ENCODE results near the gene FAM174C. TPM values are rescaled to one million over a fixed set of nuclear protein-coding genes. Genes with fewer than 3 reads are reported as not detected.

Gene FAM174C
- total RNA-seq, 1 donor from 2014 or later = 30.0 TPM

- H3K27ac Mint-ChIP-seq = peak overlapping the region; percentile 33
- no peaks in the 10 kb centered on the region for H3K9me3 Mint-ChIP-seq (ENCODE audit: low read depth)
- H3K4me3 Mint-ChIP-seq (ENCODE audit: low read depth) = no peak overlapping the region
These were observed 27.6 kb upstream of the FAM174C start for GRCh38 chr19:1247748-1248138.

GRCh38 chr19:1248139-1248785 lies 27.1 kb upstream of the FAM174C start, which contains the start of gene MIDN:
MIDN (plus strand) TSS chr19:1248583; CDS start chr19:1250297, 1,714 bp downstream.
- Mint-ChIP-seq H3K27ac (peak within 1 kb of the TSS; percentile 97), H3K36me3 (ENCODE audit: insufficient read depth) (peaks cover 4% of the 10 kb centered on the region), H3K27me3 (no peaks in the 10 kb centered on the region), H3K9me3 (ENCODE audit: low read depth) (no peaks in the 10 kb centered on the region), H3K4me1 (ENCODE audit: low read depth) (peaks cover 6% of the 10 kb centered on the region), H3K4me3 (ENCODE audit: low read depth) (peak within 1 kb of the TSS; percentile 81)
- DNase-seq (ENCODE audit: low spot score, unreplicated experiment) = no peak
- TF ChIP-seq CTCF (IDR thresholded peaks at IDR 0.05; ENCODE audit: unreplicated experiment) = peak; percentile 47

More at GRCh38 chr19:1247748-1248138, 27.6 kb upstream of the FAM174C start:
- TF ChIP-seq CTCF (IDR thresholded peaks at IDR 0.05; ENCODE audit: unreplicated experiment) = no peak
- no peaks in the 10 kb centered on the region for H3K27me3 Mint-ChIP-seq
- H3K4me1 Mint-ChIP-seq (ENCODE audit: low read depth) = peaks cover 5% of the 10 kb centered on the region
- peaks cover 4% of the 10 kb centered on the region for H3K36me3 Mint-ChIP-seq (ENCODE audit: insufficient read depth)
- no peak for DNase-seq (ENCODE audit: low spot score, unreplicated experiment)

- H3K36me3 Mint-ChIP-seq (ENCODE audit: insufficient read depth) = peaks cover 7% of the 10 kb centered on the region
- peak overlapping the region; percentile 81 for H3K4me3 Mint-ChIP-seq (ENCODE audit: low read depth)
- H3K4me1 Mint-ChIP-seq (ENCODE audit: low read depth) = peaks cover 9% of the 10 kb centered on the region
- DNase-seq (ENCODE audit: low spot score, unreplicated experiment) = peak; percentile 84
- H3K9me3 Mint-ChIP-seq (ENCODE audit: low read depth) = no peaks in the 10 kb centered on the region
- TF ChIP-seq CTCF (IDR thresholded peaks at IDR 0.05; ENCODE audit: unreplicated experiment) = peak; percentile 81
- no peaks in the 10 kb centered on the region for H3K27me3 Mint-ChIP-seq
- H3K27ac Mint-ChIP-seq = peak overlapping the region; percentile 97
These were observed 26.5 kb upstream of the FAM174C start for GRCh38 chr19:1248786-1249297.

- TF ChIP-seq CTCF (IDR thresholded peaks at IDR 0.05; ENCODE audit: unreplicated experiment) = no peak
- H3K4me3 Mint-ChIP-seq (ENCODE audit: low read depth) = peak overlapping the region; percentile 75
- H3K27ac Mint-ChIP-seq = peak overlapping the region; percentile 84
- peak; percentile 90 for DNase-seq (ENCODE audit: low spot score, unreplicated experiment)
- no peaks in the 10 kb centered on the region for H3K9me3 Mint-ChIP-seq (ENCODE audit: low read depth)
- peaks cover 9% of the 10 kb centered on the region for H3K4me1 Mint-ChIP-seq (ENCODE audit: low read depth)
- peaks cover 7% of the 10 kb centered on the region for H3K36me3 Mint-ChIP-seq (ENCODE audit: insufficient read depth)
- no peaks in the 10 kb centered on the region for H3K27me3 Mint-ChIP-seq
These were observed 25.9 kb upstream of the FAM174C start for GRCh38 chr19:1249298-1249989.

- Mint-ChIP-seq H3K27ac (no peak overlapping the region), H3K27me3 (no peaks in the 10 kb centered on the region), H3K36me3 (ENCODE audit: insufficient read depth) (peaks cover 13% of the 10 kb centered on the region), H3K4me3 (ENCODE audit: low read depth) (peak overlapping the region; percentile 75), H3K9me3 (ENCODE audit: low read depth) (no peaks in the 10 kb centered on the region), H3K4me1 (ENCODE audit: low read depth) (peaks cover 7% of the 10 kb centered on the region)
- TF ChIP-seq CTCF (IDR thresholded peaks at IDR 0.05; ENCODE audit: unreplicated experiment) = no peak
- DNase-seq (ENCODE audit: low spot score, unreplicated experiment) = no peak
These were observed 25.3 kb upstream of the FAM174C start for GRCh38 chr19:1249990-1250436.

All from progenitor cell of endocrine pancreas (in vitro differentiated cells).